HepG2 (cell line): ENCODE data around the gene C1QL2. TPM values are rescaled to one million over a fixed set of nuclear protein-coding genes. Genes with fewer than 3 reads are reported as not detected.

Source experiments
- ATAC-seq: fragments of 200-7000 bp; cut with Tn5 transposase; 3 replicates; pipeline ENCODE4 v1.9.1; 2020; ENCODE audit warnings: mild to moderate bottlenecking, moderate library complexity
- BruUV-seq: library from RNA; stranded (reverse); fragments of 400-500 nt; replicated peaks from 2 replicates; lab custom pipeline; 2021; lab: Mats Ljungman, UMichigan
- CTCF ChIA-PET: fragments of 300-600 bp; formaldehyde crosslinking; extraction: SDS; loops from one replicate; lab custom pipeline; 2021; ENCODE audit warnings: low total read pairs, inconsistent platforms, low intra/inter-chr PET ratio; lab: Yijun Ruan, JAX
- POLR2A ChIA-PET: fragments of 350-600 bp; sonication (Branson Sonifier 250); formaldehyde crosslinking; loops from one replicate; lab custom pipeline; 2020; ENCODE audit warnings: antibody characterized with exemption, inconsistent platforms; lab: Yijun Ruan, JAX
- DNase-seq: peaks from one replicate; pipeline ENCODE4 v3.0.0-alpha.2; 2015; ENCODE audit warnings: low spot score
- FAIRE-seq: peaks from 3 replicates; lab custom pipeline; 2011; peaks lifted over from hg19 to GRCh38; lab: Jason Lieb, UNC
- H2AFZ ChIP-seq: one replicate; pipeline ENCODE4 v1.6.1; 2011; ENCODE audit warnings: low read length, inconsistent platforms
- H3K27ac ChIP-seq: fragments of 300-600 bp; 3 replicates; pipeline ENCODE4 v1.8.0; 2011; ENCODE audit warnings: mixed run types, mild to moderate bottlenecking, mixed read lengths, low read length, inconsistent platforms; ENCODE audit not compliant: insufficient read depth; ENCODE audit errors: extremely low read length
- H3K27me3 ChIP-seq, 2 experiments: fragments of 200-600 bp in 1 of 2; 2 replicates in 1 of 2; 3 replicates in 1 of 2; pipeline versions ENCODE4 v1.6.0 to v1.8.0; 2011; ENCODE audit warnings: low read length in 2 of 2, mild to moderate bottlenecking in 2 of 2, moderate library complexity in 2 of 2, inconsistent platforms in 1 of 2; ENCODE audit not compliant: insufficient read depth in 2 of 2, control insufficient read depth in 1 of 2
- H3K36me3 ChIP-seq, 2 experiments: fragments of 200-600 bp in 1 of 2; replicated peaks in 1 of 2; 2 replicates in 1 of 2; 3 replicates in 1 of 2; pipeline versions ENCODE4 v1.5.1 to v1.8.0; 2011; ENCODE audit warnings: low read length in 2 of 2, inconsistent platforms in 1 of 2; ENCODE audit not compliant: insufficient read depth in 2 of 2, control insufficient read depth in 1 of 2
- H3K4me1 ChIP-seq: 2 replicates; pipeline ENCODE4 v1.5.1; 2012; ENCODE audit warnings: low read length, inconsistent platforms; ENCODE audit not compliant: insufficient read depth
- H3K4me2 ChIP-seq: 2 replicates; pipeline ENCODE4 v1.6.0; 2011; ENCODE audit warnings: low read depth, low read length, inconsistent platforms
- H3K4me3 ChIP-seq, 3 experiments: fragments of 200-600 bp in 1 of 3; sonication (generic), shearing (Covaris generic) in 1 of 3; replicated peaks in 1 of 3; 2 replicates each; pipeline ENCODE4 v1.5.1; 2011 to 2016; ENCODE audit warnings: low read length in 3 of 3, inconsistent platforms in 2 of 3, low read depth in 2 of 3, mild to moderate bottlenecking in 2 of 3, control low read depth in 1 of 3, mixed read lengths in 1 of 3; ENCODE audit not compliant: insufficient read depth in 1 of 3
- H3K79me2 ChIP-seq: one replicate; pipeline ENCODE4 v1.6.1; 2011; ENCODE audit warnings: low read length, inconsistent platforms; ENCODE audit not compliant: insufficient read depth
- H3K9ac ChIP-seq: 2 replicates; pipeline ENCODE4 v1.6.0; 2011; ENCODE audit warnings: mild to moderate bottlenecking, low read depth, low read length, inconsistent platforms; ENCODE audit not compliant: insufficient read depth
- H3K9me3 ChIP-seq: 2 replicates; pipeline ENCODE4 v1.5.1; 2012; ENCODE audit warnings: mild to moderate bottlenecking, low read length
- H4K20me1 ChIP-seq: 2 replicates; pipeline ENCODE4 v1.6.0; 2011; ENCODE audit warnings: inconsistent platforms, mild to moderate bottlenecking, low read length, moderate library complexity; ENCODE audit not compliant: insufficient read depth
- IKZF1 ChIP-seq: fragments of 450-650 bp; IDR thresholded peaks from 2 replicates; pipeline ENCODE4 v1.7.1; 2016
- KLF11 ChIP-seq: IDR thresholded peaks from 2 replicates; pipeline ENCODE4 v1.6.1; 2016; ENCODE audit warnings: missing compliant biosample characterization
- MLLT10 ChIP-seq: sonication (generic); formaldehyde crosslinking; IDR thresholded peaks from 2 replicates; pipeline ENCODE4 v1.4.0; 2020; ENCODE audit warnings: missing genetic modification reagents
- PHF8 ChIP-seq: sonication (generic); formaldehyde crosslinking; IDR thresholded peaks from 2 replicates; pipeline ENCODE4 v1.5.0; 2020; ENCODE audit warnings: missing genetic modification reagents
- RORA ChIP-seq: sonication (generic); formaldehyde crosslinking; IDR thresholded peaks from 2 replicates; pipeline ENCODE4 v1.5.0; 2020; ENCODE audit warnings: mild to moderate bottlenecking, missing genetic modification reagents, moderate library complexity
- SALL2 ChIP-seq: sonication (generic); formaldehyde crosslinking; IDR thresholded peaks from 2 replicates; pipeline ENCODE4 v1.8.1; 2023; ENCODE audit warnings: mild to moderate bottlenecking, missing genetic modification reagents, inconsistent platforms
- SMAD9 ChIP-seq: sonication (generic); formaldehyde crosslinking; IDR thresholded peaks from 2 replicates; pipeline ENCODE4 v1.5.1; 2020; ENCODE audit warnings: mild to moderate bottlenecking, missing genetic modification reagents
- THAP11 ChIP-seq: IDR thresholded peaks from 2 replicates; pipeline ENCODE4 v1.6.1; 2016; ENCODE audit warnings: missing biosample characterization, missing genetic modification reagents
- ZNF12 ChIP-seq: sonication (generic); formaldehyde crosslinking; IDR thresholded peaks from 2 replicates; pipeline ENCODE4 v1.5.0; 2020; ENCODE audit warnings: missing genetic modification reagents
- ZNF20 ChIP-seq: sonication (generic); formaldehyde crosslinking; IDR thresholded peaks from 2 replicates; pipeline ENCODE4 v1.4.0; 2020; ENCODE audit warnings: mild to moderate bottlenecking, moderate library complexity, missing genetic modification reagents
- ZNF563 ChIP-seq: sonication (generic); formaldehyde crosslinking; IDR thresholded peaks from 2 replicates; pipeline ENCODE4 v1.8.0; 2022; ENCODE audit warnings: mild to moderate bottlenecking, moderate library complexity, missing genetic modification reagents
- ZNF589 ChIP-seq: sonication (generic); formaldehyde crosslinking; conservative IDR thresholded peaks from 2 replicates; pipeline ENCODE4 v1.8.0; 2022; ENCODE audit warnings: mild to moderate bottlenecking, moderate library complexity, missing genetic modification reagents
- ZNF703 ChIP-seq: sonication (generic); formaldehyde crosslinking; IDR thresholded peaks from 2 replicates; pipeline ENCODE4 v1.5.1; 2020; ENCODE audit warnings: missing genetic modification reagents, mild to moderate bottlenecking, moderate library complexity, borderline replicate concordance
- WGBS: methylation state at CpG from one replicate; pipeline ENCODE4 v1.1.6; 2017; ENCODE audit warnings: low lambda C conversion rate; 5-methylcytosine and 5-hydroxymethylcytosine counted together
- in situ Hi-C: cut with HindIII; loops from 2 replicates; pipeline ENCODE4 v1.10.0; 2017; ENCODE audit warnings: low pct_unique_long_range_greater_than_20kb; ENCODE audit not compliant: extremely low pct_ligation_motif_present
- intact Hi-C: fragments of 100-400 bp; cut with micrococcal nuclease; formaldehyde crosslinking; loops from one replicate; pipeline ENCODE4 v1.10.0; 2022; ENCODE audit not compliant: unreplicated experiment
- polyA plus RNA-seq, 8 experiments: library from polyadenylated mRNA; depleted of rRNA in 3 of 8; stranded (reverse) in 7 of 8; unstranded in 1 of 8; fragments of >200 nt; fragmentation: Illumina TruSeq in 4 of 8; extraction: Trizol in 4 of 8; gene quantifications; 2 replicates each; pipeline versions ENCODE4 v1.2.1 to v1.2.3, GENCODE V29; 2011 to 2016; ENCODE audit warnings: low read depth in 4 of 8, missing spikeins in 1 of 8, mixed read lengths in 1 of 8; ENCODE audit not compliant: insufficient read depth in 1 of 8
- total RNA-seq, 5 experiments: library from RNA; depleted of rRNA; stranded (reverse); fragments of >200 nt; fragmentation: Illumina TruSeq; extraction: Trizol; gene quantifications; 2 replicates each; pipeline ENCODE4 v1.2.3, GENCODE V29; 2016; ENCODE audit warnings: low read depth in 1 of 5
- TF ChIP-seq, protein P1 (sequence below): IDR thresholded peaks from 2 replicates; pipeline ENCODE4 v1.6.1; 2016; ENCODE audit warnings: low read depth, control low read depth
- TF ChIP-seq, protein P2 (sequence below): sonication (generic); formaldehyde crosslinking; IDR thresholded peaks from 2 replicates; pipeline ENCODE4 v1.5.1; 2020; ENCODE audit warnings: missing genetic modification reagents, mild to moderate bottlenecking, borderline replicate concordance
- TF ChIP-seq, protein P3 (sequence below), 2 experiments: sonication (generic) in 1 of 2; formaldehyde crosslinking in 1 of 2; IDR thresholded peaks; 2 replicates each; pipeline versions ENCODE4 v1.5.1 to v1.6.1; 2011 to 2020; ENCODE audit warnings: borderline replicate concordance in 1 of 2, low read depth in 1 of 2, low read length in 1 of 2, mild to moderate bottlenecking in 1 of 2, missing genetic modification reagents in 1 of 2, moderate library complexity in 1 of 2

The C1QL2 gene
- total and polyA plus RNA-seq, 2 of the 13 experiments (the other 11 are each of a cell fraction or from before 2014, with no cell fraction given): not detected

DNA sequence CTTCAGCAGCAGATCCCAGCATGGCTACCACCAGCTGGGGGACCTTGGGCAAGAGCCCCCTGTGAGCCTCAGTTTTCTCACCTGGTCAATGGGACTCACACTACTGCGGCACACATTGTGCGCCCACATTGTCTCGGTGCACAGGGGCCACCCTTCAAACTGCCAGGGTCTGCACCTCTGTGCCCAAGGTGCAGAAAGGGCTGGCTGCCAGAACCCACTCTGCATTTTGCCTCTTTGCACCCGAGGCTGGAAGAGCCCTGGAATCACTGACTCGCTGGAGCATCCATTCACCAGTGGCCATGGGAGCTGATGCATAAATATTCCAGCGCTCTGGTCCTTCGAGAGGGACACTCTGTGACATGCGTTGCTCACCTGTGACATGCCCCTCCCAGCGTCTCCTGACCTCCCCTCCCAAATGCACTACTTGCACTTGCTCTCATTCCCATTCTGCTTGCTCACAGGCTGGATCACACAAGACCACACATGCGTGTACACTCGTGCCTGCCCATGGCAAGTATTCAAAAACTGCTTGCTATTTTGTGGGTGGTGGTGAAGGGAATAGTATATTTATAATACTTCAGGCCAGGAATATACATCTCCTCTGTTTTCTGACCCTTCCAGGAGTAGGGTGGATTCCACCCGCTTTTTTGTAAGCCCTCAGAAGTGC is 18.8 kb upstream of the C1QL2 start:
- ATAC-seq (no peak), DNase-seq (no peak), FAIRE-seq (no peak)
- CTCF ChIA-PET: no interaction called here
- no peaks in the 10 kb centered on the region for H3K36me3 ChIP-seq
- no peak overlapping the region for H3K9ac ChIP-seq
- no peak overlapping the region for H3K4me3 ChIP-seq
- 27% methylated on average over 12 of the region's 12 CpGs for WGBS
- TF ChIP-seq, protein P1, sequence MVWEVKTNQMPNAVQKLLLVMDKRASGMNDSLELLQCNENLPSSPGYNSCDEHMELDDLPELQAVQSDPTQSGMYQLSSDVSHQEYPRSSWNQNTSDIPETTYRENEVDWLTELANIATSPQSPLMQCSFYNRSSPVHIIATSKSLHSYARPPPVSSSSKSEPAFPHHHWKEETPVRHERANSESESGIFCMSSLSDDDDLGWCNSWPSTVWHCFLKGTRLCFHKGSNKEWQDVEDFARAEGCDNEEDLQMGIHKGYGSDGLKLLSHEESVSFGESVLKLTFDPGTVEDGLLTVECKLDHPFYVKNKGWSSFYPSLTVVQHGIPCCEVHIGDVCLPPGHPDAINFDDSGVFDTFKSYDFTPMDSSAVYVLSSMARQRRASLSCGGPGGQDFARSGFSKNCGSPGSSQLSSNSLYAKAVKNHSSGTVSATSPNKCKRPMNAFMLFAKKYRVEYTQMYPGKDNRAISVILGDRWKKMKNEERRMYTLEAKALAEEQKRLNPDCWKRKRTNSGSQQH: no peak
- no peak for TF ChIP-seq THAP11 (CRISPR knock-in tag)
- TF ChIP-seq IKZF1: no peak
- no peak for TF ChIP-seq ZNF589
- TF ChIP-seq MLLT10: no peak
- no peak for TF ChIP-seq ZNF20 (CRISPR knock-in tag)
- TF ChIP-seq, protein P2, sequence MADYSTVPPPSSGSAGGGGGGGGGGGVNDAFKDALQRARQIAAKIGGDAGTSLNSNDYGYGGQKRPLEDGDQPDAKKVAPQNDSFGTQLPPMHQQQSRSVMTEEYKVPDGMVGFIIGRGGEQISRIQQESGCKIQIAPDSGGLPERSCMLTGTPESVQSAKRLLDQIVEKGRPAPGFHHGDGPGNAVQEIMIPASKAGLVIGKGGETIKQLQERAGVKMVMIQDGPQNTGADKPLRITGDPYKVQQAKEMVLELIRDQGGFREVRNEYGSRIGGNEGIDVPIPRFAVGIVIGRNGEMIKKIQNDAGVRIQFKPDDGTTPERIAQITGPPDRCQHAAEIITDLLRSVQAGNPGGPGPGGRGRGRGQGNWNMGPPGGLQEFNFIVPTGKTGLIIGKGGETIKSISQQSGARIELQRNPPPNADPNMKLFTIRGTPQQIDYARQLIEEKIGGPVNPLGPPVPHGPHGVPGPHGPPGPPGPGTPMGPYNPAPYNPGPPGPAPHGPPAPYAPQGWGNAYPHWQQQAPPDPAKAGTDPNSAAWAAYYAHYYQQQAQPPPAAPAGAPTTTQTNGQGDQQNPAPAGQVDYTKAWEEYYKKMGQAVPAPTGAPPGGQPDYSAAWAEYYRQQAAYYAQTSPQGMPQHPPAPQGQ (CRISPR knock-in tag): no peak
- TF ChIP-seq RORA (CRISPR knock-in tag): no peak
- no peak for TF ChIP-seq SMAD9 (CRISPR knock-in tag)
- TF ChIP-seq PHF8 (CRISPR knock-in tag): no peak
- no peak for TF ChIP-seq SALL2
- TF ChIP-seq, protein P3, sequence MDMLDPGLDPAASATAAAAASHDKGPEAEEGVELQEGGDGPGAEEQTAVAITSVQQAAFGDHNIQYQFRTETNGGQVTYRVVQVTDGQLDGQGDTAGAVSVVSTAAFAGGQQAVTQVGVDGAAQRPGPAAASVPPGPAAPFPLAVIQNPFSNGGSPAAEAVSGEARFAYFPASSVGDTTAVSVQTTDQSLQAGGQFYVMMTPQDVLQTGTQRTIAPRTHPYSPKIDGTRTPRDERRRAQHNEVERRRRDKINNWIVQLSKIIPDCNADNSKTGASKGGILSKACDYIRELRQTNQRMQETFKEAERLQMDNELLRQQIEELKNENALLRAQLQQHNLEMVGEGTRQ (IDR thresholded peaks at IDR 0.05; ENCODE audit: low read depth, low read length): no peak
- TF ChIP-seq, protein P3 (CRISPR knock-in tag; IDR thresholded peaks at IDR 0.05; ENCODE audit: borderline replicate concordance): no peak
- no peak for TF ChIP-seq ZNF12 (CRISPR knock-in tag)
- TF ChIP-seq KLF11 (CRISPR knock-in tag): no peak
- TF ChIP-seq ZNF563 (CRISPR knock-in tag): no peak
- TF ChIP-seq ZNF703: no peak
- intact Hi-C loops: no loop called here
- no peaks in the 10 kb centered on the region for H4K20me1 ChIP-seq
- BruUV-seq: no TSS peak
- no peaks in the 10 kb centered on the region for H3K9me3 ChIP-seq
- H3K27me3 ChIP-seq: peaks cover 0 to 25% of the 10 kb centered on the region in 2 experiments; a peak in 2 of 5 replicates
- no peak overlapping the region for H3K27ac ChIP-seq
- POLR2A ChIA-PET: no interaction called here
- in situ Hi-C loops: loop anchor here (5.0 kb wide), 1 partner anchor 295 kb away; no protein-coding TSS in a partner anchor
- H3K79me2 ChIP-seq: no peaks in the 10 kb centered on the region
- H3K4me2 ChIP-seq: no peak overlapping the region
- H2AFZ ChIP-seq: no peak overlapping the region
- H3K4me1 ChIP-seq: no peaks in the 10 kb centered on the region
